Uterus (tissue), 4 donors: ENCODE data around the gene MARCHF6. TPM values are rescaled to one million over a fixed set of nuclear protein-coding genes. Genes with fewer than 3 reads are reported as not detected.

Source experiments
- DNase-seq, 2 donors: peaks; one replicate each; pipeline ENCODE4 v3.0.0-alpha.2; 2019 to 2020
- H3K27ac ChIP-seq, 2 donors: fragments of 200-600 bp; sonication (generic); 1 replicate in 1 of 2; 2 replicates in 1 of 2; pipeline ENCODE4 v1.5.1; 2016 to 2018
- H3K27me3 ChIP-seq, 2 donors: fragments of 200-600 bp; sonication (generic); one replicate each; pipeline ENCODE4 v1.5.1; 2018 to 2019; ENCODE audit warnings: control low read depth in 1 of 2
- H3K36me3 ChIP-seq, 2 donors: fragments of 200-600 bp; sonication (generic); one replicate each; pipeline ENCODE4 v1.5.1; 2019; ENCODE audit warnings: control low read depth in 1 of 2
- H3K4me1 ChIP-seq, 2 donors: fragments of 200-600 bp; sonication (generic); one replicate each; pipeline ENCODE4 v1.5.1; 2018 to 2019; ENCODE audit warnings: control low read depth in 1 of 2
- H3K4me3 ChIP-seq, 2 donors: fragments of 200-600 bp; sonication (generic); 1 replicate in 1 of 2; 2 replicates in 1 of 2; pipeline ENCODE4 v1.5.1; 2018 to 2019; ENCODE audit warnings: mild to moderate bottlenecking in 1 of 2
- H3K9me3 ChIP-seq, 2 donors: fragments of 200-600 bp; sonication (generic); one replicate each; pipeline ENCODE4 v1.5.1; 2019; ENCODE audit warnings: control low read depth in 1 of 2
- POLR2A ChIP-seq, 2 donors: fragments of 450-650 bp; IDR thresholded peaks; one replicate each; pipeline ENCODE4 v1.6.1; 2016; ENCODE audit warnings: antibody characterized with exemption in 2 of 2, mild to moderate bottlenecking in 1 of 2, moderate library complexity in 1 of 2
- intact Hi-C: fragments of 100-400 bp; cut with DNase I; formaldehyde crosslinking; loops from one replicate; pipeline ENCODE4 v1.15.1; 2023; ENCODE audit warnings: low total_unique reads
- total RNA-seq, 4 donors: library from RNA; depleted of rRNA in 3 of 4; stranded (reverse); fragments of >200 nt in 3 of 4; gene quantifications; one replicate each; pipeline versions ENCODE4 v1.1.0 to v1.2.4, GENCODE V29; 2014 to 2023
- TF ChIP-seq, protein P1 (sequence below), 4 experiments: fragments of 200-600 bp in 2 of 4; fragments of 450-650 bp in 2 of 4; sonication (generic) in 2 of 4; IDR thresholded peaks; one replicate each; pipeline ENCODE4 v1.5.1; 2016 to 2019; ENCODE audit warnings: antibody characterized with exemption in 4 of 4, mild to moderate bottlenecking in 2 of 4, moderate library complexity in 1 of 4
- donor health status: DM: yes; HTN: yes; CAD: no.

The MARCHF6 gene
- total RNA-seq = 100 to 1,000 TPM in 3 of 4 donors, 10 to 100 TPM in 1; 62.1 to 234 (median 178) TPM

DNA sequence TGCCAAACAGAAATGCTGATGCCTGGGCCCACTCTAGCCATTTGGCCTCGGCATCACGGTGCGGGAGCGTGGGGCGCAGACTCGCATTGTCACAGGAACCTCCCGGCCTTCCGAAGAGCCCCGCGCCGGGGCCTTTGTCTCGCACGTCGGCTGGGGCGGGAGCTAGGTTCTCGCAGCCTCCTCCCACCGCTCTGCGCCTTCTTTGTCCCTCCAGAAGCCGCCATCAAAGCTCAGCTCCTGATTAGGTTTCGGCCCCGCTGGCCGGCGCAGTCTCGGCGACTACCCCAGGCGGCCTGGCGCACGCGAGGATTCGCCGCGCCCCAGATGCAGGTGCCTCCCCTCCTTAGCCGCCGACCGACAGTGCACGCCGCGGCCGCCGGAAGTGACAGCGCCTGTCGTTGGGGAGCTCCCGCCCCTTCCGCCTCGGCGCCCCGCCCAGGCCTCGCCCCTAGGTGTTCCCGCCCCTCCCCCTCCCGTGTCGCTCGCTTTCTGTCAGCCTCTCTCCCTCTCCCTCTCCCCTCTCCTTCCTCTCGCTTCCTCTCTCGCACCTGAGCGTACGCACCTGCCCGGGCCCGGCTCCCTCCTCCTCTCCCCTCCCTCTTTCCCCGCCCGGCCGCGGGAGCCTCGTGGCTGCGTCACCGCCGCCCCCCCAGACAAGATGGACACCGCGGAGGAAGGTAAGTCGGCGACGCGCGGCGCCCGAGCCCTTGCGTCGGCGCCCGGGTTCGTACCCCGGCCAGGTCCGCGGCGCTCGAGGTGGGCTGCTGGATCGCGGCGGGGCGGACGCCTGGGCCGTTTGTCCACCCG is at the start of gene MARCHF6:
Gene MARCHF6, plus strand, starts transcription at position 455 of the 807 bp plus-strand sequence. Its CDS starts 204 bp downstream, at position 659.
- H3K4me1 ChIP-seq = peaks cover 0 to 6% of the 10 kb centered on the region in 2 donors
- H3K4me3 ChIP-seq = peak within 1 kb of the TSS; percentile 76 to 80
- H3K27ac ChIP-seq = peak within 1 kb of the TSS; percentile 90 to 99
- H3K27me3 ChIP-seq = no peaks in the 10 kb centered on the region
- peak; percentile 94 to 95 for DNase-seq
- no peaks in the 10 kb centered on the region for H3K36me3 ChIP-seq
- intact Hi-C loops = no loop called here
- H3K9me3 ChIP-seq = no peaks in the 10 kb centered on the region
- TF ChIP-seq POLR2A (IDR thresholded peaks at IDR 0.05) = peak; percentile 92 to 96
- TF ChIP-seq, protein P1, sequence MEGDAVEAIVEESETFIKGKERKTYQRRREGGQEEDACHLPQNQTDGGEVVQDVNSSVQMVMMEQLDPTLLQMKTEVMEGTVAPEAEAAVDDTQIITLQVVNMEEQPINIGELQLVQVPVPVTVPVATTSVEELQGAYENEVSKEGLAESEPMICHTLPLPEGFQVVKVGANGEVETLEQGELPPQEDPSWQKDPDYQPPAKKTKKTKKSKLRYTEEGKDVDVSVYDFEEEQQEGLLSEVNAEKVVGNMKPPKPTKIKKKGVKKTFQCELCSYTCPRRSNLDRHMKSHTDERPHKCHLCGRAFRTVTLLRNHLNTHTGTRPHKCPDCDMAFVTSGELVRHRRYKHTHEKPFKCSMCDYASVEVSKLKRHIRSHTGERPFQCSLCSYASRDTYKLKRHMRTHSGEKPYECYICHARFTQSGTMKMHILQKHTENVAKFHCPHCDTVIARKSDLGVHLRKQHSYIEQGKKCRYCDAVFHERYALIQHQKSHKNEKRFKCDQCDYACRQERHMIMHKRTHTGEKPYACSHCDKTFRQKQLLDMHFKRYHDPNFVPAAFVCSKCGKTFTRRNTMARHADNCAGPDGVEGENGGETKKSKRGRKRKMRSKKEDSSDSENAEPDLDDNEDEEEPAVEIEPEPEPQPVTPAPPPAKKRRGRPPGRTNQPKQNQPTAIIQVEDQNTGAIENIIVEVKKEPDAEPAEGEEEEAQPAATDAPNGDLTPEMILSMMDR (IDR thresholded peaks at IDR 0.05) = peak in 1 of 4 experiments; percentile 6

- no peak for TF ChIP-seq POLR2A (IDR thresholded peaks at IDR 0.05)
- TF ChIP-seq, protein P1 (IDR thresholded peaks at IDR 0.05) = no peak
- intact Hi-C loops = no loop called here
- Histone ChIP-seq H3K27ac (no peak overlapping the region), H3K36me3 (no peaks in the 10 kb centered on the region), H3K4me3 (no peak overlapping the region), H3K9me3 (no peaks in the 10 kb centered on the region), H3K4me1 (no peaks in the 10 kb centered on the region), H3K27me3 (no peaks in the 10 kb centered on the region)
- no peak for DNase-seq
Measured at GRCh38 chr5:10303699-10304170, 49.8 kb upstream of the MARCHF6 start.

GRCh38 chr5:10304932-10305331 is 48.6 kb upstream of the MARCHF6 start:
- H3K9me3 ChIP-seq = no peaks in the 10 kb centered on the region
- no peaks in the 10 kb centered on the region for H3K4me1 ChIP-seq
- no peak overlapping the region for H3K4me3 ChIP-seq
- H3K27me3 ChIP-seq = no peaks in the 10 kb centered on the region
- no peak for DNase-seq
- intact Hi-C loops = no loop called here
- H3K27ac ChIP-seq = no peak overlapping the region
- no peaks in the 10 kb centered on the region for H3K36me3 ChIP-seq
- TF ChIP-seq, protein P1 (IDR thresholded peaks at IDR 0.05) = no peak
- no peak for TF ChIP-seq POLR2A (IDR thresholded peaks at IDR 0.05)

DNA sequence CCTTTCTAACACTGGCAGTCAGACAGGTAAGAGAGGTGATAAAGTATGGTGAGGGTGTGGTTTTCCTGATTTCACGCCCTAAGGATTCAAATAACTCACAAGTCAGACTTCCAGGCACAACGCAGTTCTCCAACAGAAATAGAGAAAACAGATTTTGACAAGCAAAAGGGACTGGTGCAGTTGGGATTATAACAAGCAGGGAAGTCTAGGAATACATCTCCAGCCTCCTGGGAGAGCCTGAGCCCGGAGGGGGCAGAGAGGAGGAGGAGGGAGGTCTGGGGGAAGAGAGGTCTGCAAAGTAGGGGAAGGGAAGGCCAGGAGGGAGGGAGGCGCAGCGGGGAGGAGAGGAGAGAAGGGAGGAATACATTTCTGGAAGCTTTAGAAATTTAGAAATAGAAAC is 47.4 kb upstream of the MARCHF6 start:
- intact Hi-C loops = no loop called here

More for the DNA sequence above, 47.4 kb upstream of the MARCHF6 start:
- Histone ChIP-seq H3K27ac (no peak overlapping the region), H3K4me3 (no peak overlapping the region), H3K36me3 (no peaks in the 10 kb centered on the region), H3K9me3 (no peaks in the 10 kb centered on the region), H3K4me1 (no peaks in the 10 kb centered on the region), H3K27me3 (no peaks in the 10 kb centered on the region)
- no peak for DNase-seq
- TF ChIP-seq, protein P1 (IDR thresholded peaks at IDR 0.05) = no peak
- TF ChIP-seq POLR2A (IDR thresholded peaks at IDR 0.05) = no peak
